Stimulated activated memory B cell treated with anti-CD40 and anti-IgM and Interleukin-4, amounts not matched to agents 10 μg/mL and 1 μg/mL and 100 μg/mL, for 72 hours (primary cell): ENCODE results near the gene SMG5.

Experiments
- ATAC-seq: fragments of 150-1000 bp; cut with Tn5 transposase; 2 replicates; pipeline ENCODE4 v1.10.0; 2021
- H3K27ac Mint-ChIP-seq: one replicate; pipeline ENCODE4 v1.8.0; 2022; ENCODE audit warnings: mild to moderate bottlenecking, mixed read lengths
- H3K27me3 Mint-ChIP-seq: one replicate; pipeline ENCODE4 v1.8.0; 2022; ENCODE audit warnings: mixed read lengths
- H3K36me3 Mint-ChIP-seq: one replicate; pipeline ENCODE4 v1.8.0; 2022; ENCODE audit warnings: mixed read lengths
- H3K4me1 Mint-ChIP-seq: one replicate; pipeline ENCODE4 v1.8.0; 2022; ENCODE audit warnings: mixed read lengths
- H3K4me3 Mint-ChIP-seq: one replicate; pipeline ENCODE4 v1.8.0; 2022; ENCODE audit warnings: mild to moderate bottlenecking, moderate library complexity, mixed read lengths
- H3K9me3 Mint-ChIP-seq: one replicate; pipeline ENCODE4 v1.8.0; 2022; ENCODE audit warnings: mixed read lengths

Gene SMG5

GRCh38 chr1:156289857-156290256 is 7.2 kb upstream of the SMG5 start:
- peaks cover 29% of the 10 kb centered on the region for H3K4me1 Mint-ChIP-seq
- no peaks in the 10 kb centered on the region for H3K9me3 Mint-ChIP-seq
- H3K36me3 Mint-ChIP-seq: peaks cover 41% of the 10 kb centered on the region
- H3K27me3 Mint-ChIP-seq: no peaks in the 10 kb centered on the region
- ATAC-seq: no peak
- H3K4me3 Mint-ChIP-seq: no peak overlapping the region
- no peak overlapping the region for H3K27ac Mint-ChIP-seq

- Mint-ChIP-seq H3K27me3 (no peaks in the 10 kb centered on the region), H3K36me3 (peaks cover 21% of the 10 kb centered on the region), H3K27ac (no peak overlapping the region), H3K4me3 (no peak overlapping the region), H3K4me1 (peaks cover 36% of the 10 kb centered on the region), H3K9me3 (no peaks in the 10 kb centered on the region)
- no peak for ATAC-seq
Measured at GRCh38 chr1:156286061-156286460, 3.4 kb upstream of the SMG5 start.

GRCh38 chr1:156285437-156285836 is 2.8 kb upstream of the SMG5 start:
- no peak overlapping the region for H3K4me3 Mint-ChIP-seq

GRCh38 chr1:156284757-156285156 is 2.1 kb upstream of the SMG5 start:
- Mint-ChIP-seq H3K27me3 (no peaks in the 10 kb centered on the region), H3K9me3 (no peaks in the 10 kb centered on the region), H3K4me3 (no peak overlapping the region)

More at GRCh38 chr1:156285437-156285836, 2.8 kb upstream of the SMG5 start:
- no peak for ATAC-seq
- Mint-ChIP-seq H3K36me3 (peaks cover 20% of the 10 kb centered on the region), H3K27me3 (no peaks in the 10 kb centered on the region), H3K9me3 (no peaks in the 10 kb centered on the region), H3K27ac (no peak overlapping the region), H3K4me1 (peaks cover 40% of the 10 kb centered on the region)

GRCh38 chr1:156284112-156284511 is 1.5 kb upstream of the SMG5 start, which contains the start of gene TMEM79:
TMEM79 (plus strand) TSS chr1:156284325; CDS start chr1:156285227, 902 bp downstream.
- peaks cover 20% of the 10 kb centered on the region for H3K36me3 Mint-ChIP-seq
- no peaks in the 10 kb centered on the region for H3K27me3 Mint-ChIP-seq
- H3K9me3 Mint-ChIP-seq: no peaks in the 10 kb centered on the region
- peaks cover 47% of the 10 kb centered on the region for H3K4me1 Mint-ChIP-seq
- no peak for ATAC-seq
- peak within 1 kb of the TSS; percentile 97 for H3K4me3 Mint-ChIP-seq
- H3K27ac Mint-ChIP-seq: peak within 1 kb of the TSS; percentile 97

More at GRCh38 chr1:156284757-156285156, 2.1 kb upstream of the SMG5 start:
- H3K4me1 Mint-ChIP-seq: peaks cover 47% of the 10 kb centered on the region
- peaks cover 20% of the 10 kb centered on the region for H3K36me3 Mint-ChIP-seq
- no peak for ATAC-seq
- no peak overlapping the region for H3K27ac Mint-ChIP-seq

- no peaks in the 10 kb centered on the region for H3K9me3 Mint-ChIP-seq
- H3K27me3 Mint-ChIP-seq: no peaks in the 10 kb centered on the region
- H3K4me1 Mint-ChIP-seq: peaks cover 47% of the 10 kb centered on the region
- no peak for ATAC-seq
- H3K36me3 Mint-ChIP-seq: peaks cover 19% of the 10 kb centered on the region
- H3K4me3 Mint-ChIP-seq: peak overlapping the region; percentile 97
- peak overlapping the region; percentile 97 for H3K27ac Mint-ChIP-seq
Measured at GRCh38 chr1:156283521-156283920, 896 bp upstream of the SMG5 start.

GRCh38 chr1:156281693-156282478 is 739 bp downstream of the SMG5 start:
- H3K4me1 Mint-ChIP-seq: peaks cover 47% of the 10 kb centered on the region
- H3K27ac Mint-ChIP-seq: peak overlapping the region; percentile 97
- ATAC-seq: no peak
- no peaks in the 10 kb centered on the region for H3K27me3 Mint-ChIP-seq
- H3K4me3 Mint-ChIP-seq: peak overlapping the region; percentile 97
- H3K9me3 Mint-ChIP-seq: no peaks in the 10 kb centered on the region
- H3K36me3 Mint-ChIP-seq: peaks cover 33% of the 10 kb centered on the region

- Mint-ChIP-seq H3K4me1 (peaks cover 47% of the 10 kb centered on the region), H3K9me3 (no peaks in the 10 kb centered on the region), H3K36me3 (peaks cover 39% of the 10 kb centered on the region), H3K4me3 (peak overlapping the region; percentile 97), H3K27me3 (no peaks in the 10 kb centered on the region), H3K27ac (peak overlapping the region; percentile 97)
- peak; percentile 67 for ATAC-seq
Measured at GRCh38 chr1:156281281-156281680, 1.3 kb downstream of the SMG5 start.

- Mint-ChIP-seq H3K4me3 (no peak overlapping the region), H3K27me3 (no peaks in the 10 kb centered on the region), H3K36me3 (peaks cover 35% of the 10 kb centered on the region), H3K4me1 (peaks cover 47% of the 10 kb centered on the region), H3K9me3 (no peaks in the 10 kb centered on the region), H3K27ac (no peak overlapping the region)
- ATAC-seq: no peak
Measured at GRCh38 chr1:156279837-156280236, 2.8 kb downstream of the SMG5 start.

- peaks cover 63% of the 10 kb centered on the region for H3K36me3 Mint-ChIP-seq
- no peak overlapping the region for H3K4me3 Mint-ChIP-seq
- H3K27ac Mint-ChIP-seq: no peak overlapping the region
- H3K27me3 Mint-ChIP-seq: no peaks in the 10 kb centered on the region
- H3K9me3 Mint-ChIP-seq: no peaks in the 10 kb centered on the region
- peaks cover 22% of the 10 kb centered on the region for H3K4me1 Mint-ChIP-seq
- ATAC-seq: no peak
Measured at GRCh38 chr1:156276966-156277381, 5.7 kb downstream of the SMG5 start.

- Mint-ChIP-seq H3K27me3 (no peaks in the 10 kb centered on the region), H3K4me3 (no peak overlapping the region), H3K36me3 (peaks cover 68% of the 10 kb centered on the region), H3K27ac (no peak overlapping the region), H3K4me1 (peaks cover 18% of the 10 kb centered on the region), H3K9me3 (no peaks in the 10 kb centered on the region)
- no peak for ATAC-seq
Measured at GRCh38 chr1:156276532-156276931, 6.1 kb downstream of the SMG5 start.

GRCh38 chr1:156270314-156270713 is 12.3 kb downstream of the SMG5 start:
- Mint-ChIP-seq H3K27me3 (no peaks in the 10 kb centered on the region), H3K9me3 (no peaks in the 10 kb centered on the region), H3K4me1 (peaks cover 6% of the 10 kb centered on the region), H3K36me3 (peaks cover 72% of the 10 kb centered on the region), H3K4me3 (no peak overlapping the region), H3K27ac (no peak overlapping the region)
- no peak for ATAC-seq

- Mint-ChIP-seq H3K4me1 (peaks cover 6% of the 10 kb centered on the region), H3K27ac (no peak overlapping the region), H3K4me3 (no peak overlapping the region), H3K36me3 (peaks cover 69% of the 10 kb centered on the region), H3K9me3 (no peaks in the 10 kb centered on the region), H3K27me3 (no peaks in the 10 kb centered on the region)
- no peak for ATAC-seq
Measured at GRCh38 chr1:156268336-156268735, 14.3 kb downstream of the SMG5 start.

- H3K9me3 Mint-ChIP-seq: no peaks in the 10 kb centered on the region
- peaks cover 64% of the 10 kb centered on the region for H3K36me3 Mint-ChIP-seq
- no peak overlapping the region for H3K27ac Mint-ChIP-seq
Measured at GRCh38 chr1:156266051-156266450, 16.6 kb downstream of the SMG5 start.

GRCh38 chr1:156263288-156263655 is 19.4 kb downstream of the SMG5 start:
- Mint-ChIP-seq H3K4me1 (peaks cover 6% of the 10 kb centered on the region), H3K36me3 (peaks cover 75% of the 10 kb centered on the region), H3K4me3 (no peak overlapping the region), H3K27ac (no peak overlapping the region), H3K9me3 (no peaks in the 10 kb centered on the region), H3K27me3 (no peaks in the 10 kb centered on the region)
- ATAC-seq: no peak

More at GRCh38 chr1:156266051-156266450, 16.6 kb downstream of the SMG5 start:
- ATAC-seq: no peak
- no peak overlapping the region for H3K4me3 Mint-ChIP-seq
- no peaks in the 10 kb centered on the region for H3K27me3 Mint-ChIP-seq
- peaks cover 6% of the 10 kb centered on the region for H3K4me1 Mint-ChIP-seq
